A673 (cell line): ENCODE measurements around the gene CHCHD1. TPM values are rescaled to one million over a fixed set of nuclear protein-coding genes. Genes with fewer than 3 reads are reported as not detected.

Experiments used
- BruUV-seq: library from RNA; stranded (reverse); fragments of 400-500 nt; replicated peaks from 2 replicates; lab custom pipeline; 2021; lab: Mats Ljungman, UMichigan
- CTCF ChIA-PET: fragments of 300-600 bp; sonication (Branson Sonifier 250); formaldehyde crosslinking; loops from one replicate; lab custom pipeline; 2022; ENCODE audit warnings: antibody characterized with exemption; lab: Charles Lee
- POLR2A ChIA-PET: fragments of 300-600 bp; sonication (Branson Sonifier 250); formaldehyde crosslinking; loops from one replicate; lab custom pipeline; 2022; ENCODE audit warnings: antibody characterized with exemption; ENCODE audit not compliant: low non-redundant PET; lab: Charles Lee
- DNase-seq: peaks from one replicate; pipeline ENCODE4 v3.0.0-alpha.2; 2015; ENCODE audit warnings: low spot score
- H3K27ac ChIP-seq: fragments of 200-600 bp; sonication (generic); 2 replicates; pipeline ENCODE4 v1.5.1; 2016; ENCODE audit warnings: mixed run types, low read depth, mild to moderate bottlenecking, mixed read lengths, antibody characterized with exemption, low read length; ENCODE audit not compliant: poor library complexity, severe bottlenecking
- H3K27me3 ChIP-seq: fragments of 200-600 bp; sonication (generic); replicated peaks from 2 replicates; pipeline ENCODE4 v1.6.1; 2017; ENCODE audit warnings: mixed run types, low read depth, mild to moderate bottlenecking, mixed read lengths, antibody characterized with exemption, low read length; ENCODE audit not compliant: insufficient read depth, poor library complexity
- H3K36me3 ChIP-seq: fragments of 200-600 bp; sonication (generic); 2 replicates; pipeline ENCODE4 v1.6.1; 2016; ENCODE audit warnings: mixed run types, mild to moderate bottlenecking, mixed read lengths, antibody characterized with exemption, low read length; ENCODE audit not compliant: insufficient read depth, poor library complexity, severe bottlenecking
- H3K4me1 ChIP-seq: fragments of 200-600 bp; sonication (generic); 2 replicates; pipeline ENCODE4 v1.6.1; 2017; ENCODE audit warnings: mixed run types, mild to moderate bottlenecking, mixed read lengths, antibody characterized with exemption, low read length; ENCODE audit not compliant: insufficient read depth, poor library complexity, severe bottlenecking
- H3K4me3 ChIP-seq: fragments of 200-600 bp; sonication (generic); 2 replicates; pipeline ENCODE4 v1.5.1; 2016; ENCODE audit warnings: low read depth, mixed run types, mild to moderate bottlenecking, mixed read lengths, low read length; ENCODE audit not compliant: poor library complexity, severe bottlenecking
- H3K9me3 ChIP-seq: fragments of 200-600 bp; sonication (generic); 2 replicates; pipeline ENCODE4 v1.6.1; 2016; ENCODE audit warnings: mixed run types, low read depth, mild to moderate bottlenecking, mixed read lengths, antibody characterized with exemption, low read length; ENCODE audit not compliant: poor library complexity, severe bottlenecking
- EZH2 ChIP-seq: fragments of 200-600 bp; sonication (generic); IDR thresholded peaks from 2 replicates; pipeline ENCODE4 v1.6.1; 2017; ENCODE audit warnings: borderline replicate concordance, low read depth, mild to moderate bottlenecking, mixed read lengths, antibody characterized with exemption, low read length; ENCODE audit not compliant: poor library complexity, severe bottlenecking
- intact Hi-C: fragments of 100-400 bp; cut with micrococcal nuclease; formaldehyde crosslinking; loops from one replicate; pipeline ENCODE4 v1.10.0; 2022; ENCODE audit not compliant: unreplicated experiment
- total RNA-seq: library from RNA; stranded (reverse); gene quantifications from 2 replicates; pipeline ENCODE4 v1.2.3, GENCODE V29; 2021
- TF ChIP-seq, protein P1 (sequence below): fragments of 300-800, 200-600 bp; sonication (generic); conservative IDR thresholded peaks from 2 replicates; pipeline ENCODE4 v1.5.1; 2017; ENCODE audit warnings: low read depth, mild to moderate bottlenecking, antibody characterized with exemption, low read length, moderate library complexity, mixed read lengths

The CHCHD1 gene
- total RNA-seq, 1 experiment from 2014 or later, result 37.5 TPM

DNA sequence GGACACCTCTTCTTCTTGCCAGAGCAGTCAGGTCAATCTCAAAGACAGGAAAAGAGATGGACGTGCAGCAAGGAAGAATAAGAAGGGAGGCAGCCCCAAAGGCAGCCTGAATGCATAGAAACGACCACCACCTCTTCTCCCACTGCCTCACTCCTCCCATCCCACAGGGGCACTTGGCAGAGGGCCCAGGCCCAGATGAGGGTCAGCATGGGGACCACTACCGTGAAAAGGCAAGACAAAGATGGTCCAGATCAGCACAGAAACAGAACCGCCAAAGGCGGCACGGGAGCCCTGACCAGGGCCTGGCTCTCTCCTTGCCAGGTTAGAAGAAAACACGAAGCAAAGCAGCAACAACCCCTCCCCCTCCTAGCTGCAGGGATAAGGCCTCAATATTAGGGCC is 31.5 kb downstream of the CHCHD1 start:
- intact Hi-C loops, result no loop called here
- DNase-seq, result no peak
- no peak for TF ChIP-seq EZH2
- TF ChIP-seq, protein P1, sequence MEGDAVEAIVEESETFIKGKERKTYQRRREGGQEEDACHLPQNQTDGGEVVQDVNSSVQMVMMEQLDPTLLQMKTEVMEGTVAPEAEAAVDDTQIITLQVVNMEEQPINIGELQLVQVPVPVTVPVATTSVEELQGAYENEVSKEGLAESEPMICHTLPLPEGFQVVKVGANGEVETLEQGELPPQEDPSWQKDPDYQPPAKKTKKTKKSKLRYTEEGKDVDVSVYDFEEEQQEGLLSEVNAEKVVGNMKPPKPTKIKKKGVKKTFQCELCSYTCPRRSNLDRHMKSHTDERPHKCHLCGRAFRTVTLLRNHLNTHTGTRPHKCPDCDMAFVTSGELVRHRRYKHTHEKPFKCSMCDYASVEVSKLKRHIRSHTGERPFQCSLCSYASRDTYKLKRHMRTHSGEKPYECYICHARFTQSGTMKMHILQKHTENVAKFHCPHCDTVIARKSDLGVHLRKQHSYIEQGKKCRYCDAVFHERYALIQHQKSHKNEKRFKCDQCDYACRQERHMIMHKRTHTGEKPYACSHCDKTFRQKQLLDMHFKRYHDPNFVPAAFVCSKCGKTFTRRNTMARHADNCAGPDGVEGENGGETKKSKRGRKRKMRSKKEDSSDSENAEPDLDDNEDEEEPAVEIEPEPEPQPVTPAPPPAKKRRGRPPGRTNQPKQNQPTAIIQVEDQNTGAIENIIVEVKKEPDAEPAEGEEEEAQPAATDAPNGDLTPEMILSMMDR, result no peak
- no peak overlapping the region for H3K27ac ChIP-seq
- no peaks in the 10 kb centered on the region for H3K4me1 ChIP-seq
- ChIA-PET POLR2A (interaction anchor here (0.7 kb wide), 1 partner anchor 236 kb away, joined by 3 read pairs; no protein-coding TSS in a partner anchor), CTCF (no interaction called here)
- no peaks in the 10 kb centered on the region for H3K9me3 ChIP-seq
- no peaks in the 10 kb centered on the region for H3K27me3 ChIP-seq
- no peak overlapping the region for H3K4me3 ChIP-seq
- BruUV-seq, result no TSS peak
- peaks cover 6% of the 10 kb centered on the region for H3K36me3 ChIP-seq

DNA sequence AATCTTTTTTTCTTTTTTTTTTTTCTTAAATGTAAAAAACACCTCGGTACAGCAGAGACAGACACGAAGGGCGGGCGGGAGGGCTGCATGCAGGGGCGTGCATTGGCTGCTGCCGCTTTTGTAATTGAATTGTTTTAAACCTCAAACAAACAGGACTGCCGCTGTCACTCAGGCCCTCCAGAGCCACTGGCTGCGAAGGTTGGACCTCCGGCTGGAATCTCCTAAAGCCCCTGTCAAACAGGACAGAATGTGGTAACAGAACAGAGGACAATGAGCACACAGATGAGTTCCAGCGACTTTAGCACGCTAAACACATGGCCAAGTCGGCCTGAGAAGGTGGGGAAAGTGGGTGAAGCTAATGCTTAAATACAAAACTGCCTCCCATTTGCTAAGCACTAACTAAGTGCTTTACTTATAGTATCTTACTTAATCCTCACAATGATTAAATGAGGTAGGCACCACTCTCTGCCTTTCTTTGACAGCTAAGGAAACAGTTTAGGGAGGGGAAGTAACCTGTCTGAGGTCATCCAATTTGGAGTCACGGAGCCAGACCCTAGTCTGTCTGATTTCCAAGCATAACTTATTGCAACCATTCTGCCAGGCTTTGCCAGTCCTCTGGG is 32.5 kb downstream of the CHCHD1 start:
- no TSS peak for BruUV-seq
- H3K9me3 ChIP-seq, result no peaks in the 10 kb centered on the region
- TF ChIP-seq, protein P1, result no peak
- TF ChIP-seq EZH2, result no peak
- H3K4me3 ChIP-seq, result no peak overlapping the region
- intact Hi-C loops, result no loop called here
- no peaks in the 10 kb centered on the region for H3K27me3 ChIP-seq
- H3K36me3 ChIP-seq, result peaks cover 5% of the 10 kb centered on the region
- H3K27ac ChIP-seq, result no peak overlapping the region
- ChIA-PET CTCF (no interaction called here), POLR2A (no interaction called here)
- no peak for DNase-seq
- H3K4me1 ChIP-seq, result no peaks in the 10 kb centered on the region

DNA sequence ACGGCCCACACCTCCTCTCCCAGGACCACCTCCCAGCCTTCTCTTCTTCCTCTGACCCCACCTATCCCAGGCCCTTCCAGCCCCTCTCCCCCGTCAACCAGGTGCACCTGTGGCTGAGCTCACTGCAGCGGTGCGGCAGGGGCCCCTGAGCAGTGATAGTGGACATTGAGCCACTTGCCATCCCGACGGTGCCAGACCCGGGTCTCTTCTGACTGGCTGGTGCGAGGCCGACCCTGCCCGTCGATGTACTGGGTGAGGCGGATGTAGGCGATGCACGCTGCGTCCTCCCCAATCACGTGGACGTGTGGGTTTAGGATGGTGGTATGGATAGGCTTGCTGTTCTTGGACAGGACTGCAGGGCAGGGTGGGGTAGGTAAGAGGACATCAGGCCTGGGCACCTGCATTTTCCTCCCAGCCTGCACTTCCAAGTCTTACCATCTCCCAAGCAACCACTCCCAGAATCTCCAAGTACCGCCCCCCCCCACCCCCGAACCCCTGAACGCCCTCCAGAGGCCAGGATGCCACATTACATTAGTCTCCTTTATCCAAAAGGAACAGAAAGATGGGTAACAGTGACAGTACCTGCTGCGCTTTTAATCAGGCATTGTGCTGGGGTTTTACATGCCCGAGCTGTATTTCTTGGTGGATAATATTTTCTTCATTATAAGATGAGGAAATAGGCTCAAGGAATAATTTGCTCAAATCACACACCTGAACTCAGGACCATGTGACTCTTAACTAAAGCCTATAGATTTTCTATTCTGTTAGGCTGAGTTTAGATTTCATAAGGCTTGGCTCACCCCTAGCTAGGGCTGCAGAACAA is 33.3 kb downstream of the CHCHD1 start:
- CTCF ChIA-PET, result no interaction called here

More for the DNA sequence above, 33.3 kb downstream of the CHCHD1 start:
- BruUV-seq, result no TSS peak
- H3K9me3 ChIP-seq, result no peaks in the 10 kb centered on the region
- peaks cover 5% of the 10 kb centered on the region for H3K36me3 ChIP-seq
- POLR2A ChIA-PET, result no interaction called here
- DNase-seq, result peak; percentile 49
- H3K27me3 ChIP-seq, result no peaks in the 10 kb centered on the region
- intact Hi-C loops, result no loop called here
- no peak for TF ChIP-seq EZH2
- TF ChIP-seq, protein P1, result peak; percentile 49; the same call in 1 of the 2 replicates
- H3K4me1 ChIP-seq, result no peaks in the 10 kb centered on the region
- no peak overlapping the region for H3K27ac ChIP-seq
- no peak overlapping the region for H3K4me3 ChIP-seq
